ENCODE measurements around the gene FAM120AOS. TPM values are rescaled to one million over a fixed set of nuclear protein-coding genes. Genes with fewer than 3 reads are reported as not detected.
"Not testable (repeated sequence)": the region's sequence is repeated elsewhere in the genome, so short reads cannot be mapped to it uniquely, and the experiment has no call there.

FAM120AOS gene
- total and polyA plus RNA-seq, 7 experiments from 2014 or later, result 36.7 to 62.1 (median 47.2) TPM

DNA sequence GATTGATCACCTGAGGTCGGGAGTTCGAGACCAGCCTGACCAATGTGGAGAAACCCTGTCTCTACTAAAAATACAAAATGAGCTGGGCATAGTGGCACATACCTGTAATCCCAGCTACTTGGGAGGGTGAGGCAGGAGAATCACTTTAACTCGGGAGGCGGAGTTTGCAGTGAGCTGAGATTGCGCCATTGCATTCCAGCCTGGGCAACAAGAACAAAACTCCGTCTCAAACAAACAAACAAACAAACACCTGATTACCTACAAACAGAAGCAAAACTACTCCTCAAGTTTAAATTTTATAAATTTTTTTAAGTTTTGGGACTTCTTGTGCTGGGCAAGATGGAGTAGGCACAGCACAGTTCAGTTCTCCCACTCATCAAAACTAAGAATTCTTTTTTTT, 14.1 kb downstream of the FAM120AOS start:
- ATAC-seq; H3K9me3 ChIP-seq (ENCODE audit: control insufficient read depth in 2 of 3, low read length in 3 of 3); H3K36me3 ChIP-seq (ENCODE audit: control insufficient read depth in 2 of 3, insufficient read depth in 3 of 3, low read length in 3 of 3); CTCF ChIA-PET; H3K4me1 ChIP-seq (ENCODE audit: control insufficient read depth in 2 of 2, insufficient read depth in 2 of 2, low read length in 2 of 2); H3K4me3 ChIP-seq (ENCODE audit: low read length); H3K9me3 Mint-ChIP-seq; H3K4me3 Mint-ChIP-seq; H3K27ac ChIP-seq (ENCODE audit: low read depth, low read length); intact Hi-C loops (cut with micrococcal nuclease); H3K27me3 Mint-ChIP-seq; H3K4me1 Mint-ChIP-seq; DNase-seq; H3K27me3 ChIP-seq (ENCODE audit: control insufficient read depth in 2 of 2, insufficient read depth in 2 of 2, low read length in 2 of 2); H3K27ac Mint-ChIP-seq: not testable (repeated sequence)
- peaks cover 2 to 18% (median 6%) of the 10 kb centered on the region in 5 donors for H3K36me3 Mint-ChIP-seq
- POLR2A ChIA-PET, result interaction anchor here (0.9 kb wide), 1 partner anchor 26 kb away, joined by 3 read pairs; no protein-coding TSS in a partner anchor

DNA sequence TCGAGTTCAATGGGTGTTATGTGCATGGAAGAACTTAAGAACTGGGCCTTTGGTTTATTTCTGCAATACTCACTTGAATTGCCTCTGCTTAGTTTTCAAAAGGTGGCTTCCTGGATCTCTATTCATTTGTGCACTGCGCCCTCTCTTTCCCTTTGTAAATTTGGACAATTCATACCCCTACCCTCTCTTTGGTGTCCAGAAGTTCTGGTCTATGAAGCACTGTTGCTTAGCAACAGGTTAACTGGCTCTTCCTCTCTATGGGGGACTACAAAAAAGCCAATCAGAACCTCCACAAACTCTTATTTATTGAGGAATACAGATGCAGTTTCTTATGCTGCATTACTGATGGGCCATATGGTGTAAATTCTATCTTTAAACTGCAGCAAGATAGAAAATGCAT, 15.4 kb downstream of the FAM120AOS start:
- Histone ChIP-seq H3K4me1 (ENCODE audit: control insufficient read depth in 2 of 2, insufficient read depth in 2 of 2, low read length in 2 of 2) (no peaks in the 10 kb centered on the region), H3K27ac (ENCODE audit: low read depth, low read length) (no peak overlapping the region), H3K27me3 (ENCODE audit: control insufficient read depth in 2 of 2, insufficient read depth in 2 of 2, low read length in 2 of 2) (no peaks in the 10 kb centered on the region), H3K36me3 (ENCODE audit: control insufficient read depth in 2 of 3, insufficient read depth in 3 of 3, low read length in 3 of 3) (peaks cover 0 to 3% (median 0%) of the 10 kb centered on the region in 3 experiments), H3K4me3 (ENCODE audit: low read length) (no peak overlapping the region), H3K9me3 (ENCODE audit: control insufficient read depth in 2 of 3, low read length in 3 of 3) (no peaks in the 10 kb centered on the region)
- Mint-ChIP-seq H3K27ac (no peak overlapping the region), H3K9me3 (peaks cover 0 to 5% (median 0%) of the 10 kb centered on the region in 11 donors), H3K4me3 (no peak overlapping the region), H3K4me1 (no peaks in the 10 kb centered on the region), H3K27me3 (no peaks in the 10 kb centered on the region), H3K36me3 (peaks cover 2 to 16% (median 6%) of the 10 kb centered on the region in 5 donors)
- ChIA-PET POLR2A (no interaction called here), CTCF (no interaction called here)
- ATAC-seq (no peak), DNase-seq (no peak)
- intact Hi-C loops (cut with micrococcal nuclease), result no loop called here

DNA sequence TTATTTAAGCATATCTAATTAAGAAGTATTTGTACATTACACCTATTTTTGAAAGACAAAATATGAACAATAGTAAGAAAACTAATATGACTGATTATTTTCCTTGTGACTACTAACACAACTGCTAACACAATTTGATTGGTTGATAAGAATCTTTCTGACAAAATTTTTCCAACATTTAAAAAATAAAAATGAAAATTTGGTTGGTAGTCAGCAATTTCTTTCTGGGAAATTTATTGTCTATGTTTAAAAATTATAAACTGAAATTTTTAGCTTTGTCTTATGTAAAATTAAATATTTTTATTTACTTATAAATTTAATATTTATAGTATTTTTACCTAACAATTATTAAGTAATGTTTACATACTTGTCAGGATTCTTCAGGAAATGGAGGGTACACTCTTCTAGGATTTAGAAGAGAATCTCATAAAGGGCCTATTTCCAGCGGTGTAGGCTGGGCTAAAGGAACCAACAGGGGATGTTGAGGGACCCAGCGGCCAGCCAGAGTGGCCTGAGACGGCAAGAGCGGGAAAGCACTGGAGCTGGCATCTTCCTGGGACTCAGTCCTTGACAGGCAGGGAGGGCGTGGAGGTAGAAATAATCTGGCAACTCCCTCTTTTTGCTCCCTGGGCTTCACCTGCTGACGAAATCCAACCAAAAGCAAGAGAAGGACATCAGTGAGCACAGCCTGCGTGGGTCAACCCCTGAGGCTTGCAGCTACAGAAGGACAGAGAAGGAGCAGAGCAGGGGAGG, 16.6 kb downstream of the FAM120AOS start:
- no peak overlapping the region for H3K27ac ChIP-seq (ENCODE audit: low read depth, low read length)
- H3K36me3 ChIP-seq (ENCODE audit: control insufficient read depth in 2 of 3, insufficient read depth in 3 of 3, low read length in 3 of 3), result peaks cover 0 to 3% (median 0%) of the 10 kb centered on the region in 3 experiments
- no peak for ATAC-seq
- no peaks in the 10 kb centered on the region for H3K27me3 Mint-ChIP-seq
- H3K4me1 ChIP-seq (ENCODE audit: control insufficient read depth in 2 of 2, insufficient read depth in 2 of 2, low read length in 2 of 2), result no peaks in the 10 kb centered on the region
- H3K4me1 Mint-ChIP-seq, result peaks cover 0 to 3% (median 0%) of the 10 kb centered on the region in 7 donors
- H3K27me3 ChIP-seq (ENCODE audit: control insufficient read depth in 2 of 2, insufficient read depth in 2 of 2, low read length in 2 of 2), result no peaks in the 10 kb centered on the region
- intact Hi-C loops (cut with micrococcal nuclease), result no loop called here
- peaks cover 2 to 13% (median 6%) of the 10 kb centered on the region in 5 donors for H3K36me3 Mint-ChIP-seq
- H3K27ac Mint-ChIP-seq, result no peak overlapping the region
- no peak overlapping the region for H3K4me3 ChIP-seq (ENCODE audit: low read length)
- no peak for DNase-seq
- H3K9me3 Mint-ChIP-seq, result no peaks in the 10 kb centered on the region
- POLR2A ChIA-PET, result no interaction called here
- CTCF ChIA-PET, result no interaction called here
- no peak overlapping the region for H3K4me3 Mint-ChIP-seq
- no peaks in the 10 kb centered on the region for H3K9me3 ChIP-seq (ENCODE audit: control insufficient read depth in 2 of 3, low read length in 3 of 3)

DNA sequence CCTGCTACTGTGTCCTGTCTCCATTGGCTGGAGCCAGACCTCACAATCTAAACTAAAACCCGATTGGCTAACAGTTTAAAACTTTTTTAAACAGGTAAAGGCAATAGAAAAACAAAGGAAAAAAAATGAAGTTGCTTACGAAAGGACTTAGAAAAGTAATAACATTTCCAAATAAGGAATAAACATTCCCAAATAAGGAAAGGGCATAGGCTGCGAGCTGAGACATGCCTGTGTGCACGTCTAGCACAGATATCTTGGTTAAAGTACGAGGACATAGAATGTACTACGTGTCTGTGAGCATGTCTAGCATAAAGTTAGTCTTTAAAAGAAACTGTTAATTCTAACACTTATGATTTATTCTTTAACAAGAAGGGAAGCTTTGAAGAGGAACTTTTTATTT, 17.2 kb downstream of the FAM120AOS start:
- Mint-ChIP-seq H3K27ac (no peak overlapping the region), H3K27me3 (no peaks in the 10 kb centered on the region), H3K9me3 (no peaks in the 10 kb centered on the region), H3K4me3 (no peak overlapping the region), H3K4me1 (peaks cover 0 to 7% (median 0%) of the 10 kb centered on the region in 7 donors), H3K36me3 (peaks cover 2 to 13% (median 6%) of the 10 kb centered on the region in 5 donors)
- no peak overlapping the region for H3K4me3 ChIP-seq (ENCODE audit: low read length)
- CTCF ChIA-PET, result no interaction called here
- POLR2A ChIA-PET, result no interaction called here
- ATAC-seq, result no peak
- no peaks in the 10 kb centered on the region for H3K4me1 ChIP-seq (ENCODE audit: control insufficient read depth in 2 of 2, insufficient read depth in 2 of 2, low read length in 2 of 2)
- no peaks in the 10 kb centered on the region for H3K9me3 ChIP-seq (ENCODE audit: control insufficient read depth in 2 of 3, low read length in 3 of 3)
- DNase-seq, result no peak
- no peaks in the 10 kb centered on the region for H3K27me3 ChIP-seq (ENCODE audit: control insufficient read depth in 2 of 2, insufficient read depth in 2 of 2, low read length in 2 of 2)
- intact Hi-C loops (cut with micrococcal nuclease), result no loop called here
- H3K36me3 ChIP-seq (ENCODE audit: control insufficient read depth in 2 of 3, insufficient read depth in 3 of 3, low read length in 3 of 3), result peaks cover 0 to 3% (median 0%) of the 10 kb centered on the region in 3 experiments
- no peak overlapping the region for H3K27ac ChIP-seq (ENCODE audit: low read depth, low read length)

DNA sequence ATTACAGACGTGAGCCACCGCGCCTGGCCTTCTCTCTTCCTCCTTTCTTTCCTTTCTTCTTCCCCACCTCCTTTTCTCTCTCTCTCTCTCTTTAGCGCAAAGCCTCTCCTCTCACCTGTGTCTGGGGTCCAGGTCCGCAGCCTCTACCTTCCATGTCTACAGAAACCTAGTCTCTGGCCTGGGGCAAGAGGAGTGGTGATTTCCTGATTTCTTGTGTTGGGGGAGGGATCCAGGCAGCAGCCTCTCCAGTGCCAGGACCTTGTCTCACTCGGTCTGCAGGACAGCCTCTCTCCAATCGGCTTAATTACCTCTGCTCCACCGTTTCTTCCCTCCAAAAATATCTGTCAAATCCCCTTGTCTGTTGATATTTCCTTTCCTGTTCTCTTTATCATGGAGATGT, 18.0 kb downstream of the FAM120AOS start:
- Mint-ChIP-seq H3K4me1 (peaks cover 0 to 7% (median 0%) of the 10 kb centered on the region in 7 donors), H3K4me3 (no peak overlapping the region), H3K36me3 (peaks cover 2 to 13% (median 6%) of the 10 kb centered on the region in 5 donors), H3K27me3 (no peaks in the 10 kb centered on the region), H3K9me3 (no peaks in the 10 kb centered on the region), H3K27ac (no peak overlapping the region)
- no peak for ATAC-seq
- intact Hi-C loops (cut with micrococcal nuclease), result no loop called here
- ChIA-PET POLR2A (no interaction called here), CTCF (no interaction called here)
- Histone ChIP-seq H3K27ac (ENCODE audit: low read depth, low read length) (no peak overlapping the region), H3K36me3 (ENCODE audit: control insufficient read depth in 2 of 3, insufficient read depth in 3 of 3, low read length in 3 of 3) (peaks cover 0 to 3% (median 0%) of the 10 kb centered on the region in 3 experiments), H3K4me1 (ENCODE audit: control insufficient read depth in 2 of 2, insufficient read depth in 2 of 2, low read length in 2 of 2) (no peaks in the 10 kb centered on the region), H3K9me3 (ENCODE audit: control insufficient read depth in 2 of 3, low read length in 3 of 3) (no peaks in the 10 kb centered on the region), H3K27me3 (ENCODE audit: control insufficient read depth in 2 of 2, insufficient read depth in 2 of 2, low read length in 2 of 2) (no peaks in the 10 kb centered on the region), H3K4me3 (ENCODE audit: low read length) (no peak overlapping the region)
- no peak for DNase-seq

DNA sequence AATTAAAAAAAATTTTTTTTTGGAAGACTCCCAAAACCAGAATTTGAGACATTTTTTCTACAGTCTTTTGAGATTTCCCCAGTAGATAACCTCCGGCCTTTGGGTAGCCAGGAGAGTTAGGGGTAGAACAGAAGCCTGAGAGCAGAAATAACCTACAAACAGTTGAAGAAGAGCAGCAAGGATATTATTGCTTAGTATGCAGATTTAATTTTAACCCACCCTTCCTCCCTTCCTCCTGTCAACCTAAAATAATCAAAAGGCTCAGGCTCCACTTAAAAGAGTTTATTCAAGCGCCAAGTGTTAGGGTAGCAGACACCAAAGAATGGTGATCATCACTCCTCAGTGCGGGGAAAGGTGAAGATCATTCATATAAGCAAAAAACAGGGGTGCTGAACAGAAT, 19.3 kb downstream of the FAM120AOS start:
- ChIA-PET POLR2A (no interaction called here), CTCF (no interaction called here)
- no peak overlapping the region for H3K4me3 ChIP-seq (ENCODE audit: low read length)
- peaks cover 0 to 5% (median 3%) of the 10 kb centered on the region in 5 donors for H3K27me3 Mint-ChIP-seq
- intact Hi-C loops (cut with micrococcal nuclease), result no loop called here
- H3K36me3 Mint-ChIP-seq, result peaks cover 2 to 13% (median 6%) of the 10 kb centered on the region in 5 donors
- no peaks in the 10 kb centered on the region for H3K27me3 ChIP-seq (ENCODE audit: control insufficient read depth in 2 of 2, insufficient read depth in 2 of 2, low read length in 2 of 2)
- H3K27ac Mint-ChIP-seq, result no peak overlapping the region
- no peak overlapping the region for H3K27ac ChIP-seq (ENCODE audit: low read depth, low read length)
- H3K4me1 Mint-ChIP-seq, result peaks cover 0 to 7% (median 0%) of the 10 kb centered on the region in 7 donors
- H3K4me3 Mint-ChIP-seq, result no peak overlapping the region
- H3K36me3 ChIP-seq (ENCODE audit: control insufficient read depth in 2 of 3, insufficient read depth in 3 of 3, low read length in 3 of 3), result peaks cover 0 to 3% (median 0%) of the 10 kb centered on the region in 3 experiments
- H3K9me3 ChIP-seq (ENCODE audit: control insufficient read depth in 2 of 3, low read length in 3 of 3), result no peaks in the 10 kb centered on the region
- H3K9me3 Mint-ChIP-seq, result no peaks in the 10 kb centered on the region
- no peak for DNase-seq
- no peak for ATAC-seq
- no peaks in the 10 kb centered on the region for H3K4me1 ChIP-seq (ENCODE audit: control insufficient read depth in 2 of 2, insufficient read depth in 2 of 2, low read length in 2 of 2)

DNA sequence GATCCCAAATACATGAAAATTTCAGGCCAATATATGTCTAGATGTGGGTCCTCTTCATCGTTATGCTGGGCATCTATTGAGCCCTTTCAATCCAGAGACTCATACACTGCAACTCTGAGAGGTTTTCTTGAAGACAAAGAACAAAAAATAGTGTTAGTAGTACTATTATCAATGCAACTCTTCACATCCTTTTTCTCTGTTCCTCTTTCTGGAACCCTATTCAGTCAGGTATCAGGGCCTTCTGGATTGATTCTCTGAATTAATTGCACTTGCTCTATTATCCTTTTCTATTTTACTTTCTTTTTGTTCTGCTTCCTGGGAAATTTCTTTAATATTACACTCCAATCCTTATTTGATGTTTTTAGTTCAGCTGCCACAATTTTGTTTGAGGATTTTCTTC, 20.4 kb downstream of the FAM120AOS start:
- no peak for ATAC-seq
- intact Hi-C loops (cut with micrococcal nuclease), result no loop called here

More for the DNA sequence above, 20.4 kb downstream of the FAM120AOS start:
- Mint-ChIP-seq H3K27ac (no peak overlapping the region), H3K4me1 (peaks cover 0 to 7% (median 0%) of the 10 kb centered on the region in 7 donors), H3K4me3 (no peak overlapping the region), H3K27me3 (peaks cover 0 to 9% (median 4%) of the 10 kb centered on the region in 5 donors), H3K9me3 (no peaks in the 10 kb centered on the region), H3K36me3 (peaks cover under 1 to 11% (median 6%) of the 10 kb centered on the region in 5 donors)
- Histone ChIP-seq H3K9me3 (ENCODE audit: control insufficient read depth in 2 of 3, low read length in 3 of 3) (no peaks in the 10 kb centered on the region), H3K27me3 (ENCODE audit: control insufficient read depth in 2 of 2, insufficient read depth in 2 of 2, low read length in 2 of 2) (no peaks in the 10 kb centered on the region), H3K4me3 (ENCODE audit: low read length) (no peak overlapping the region), H3K27ac (ENCODE audit: low read depth, low read length) (no peak overlapping the region), H3K36me3 (ENCODE audit: control insufficient read depth in 2 of 3, insufficient read depth in 3 of 3, low read length in 3 of 3) (peaks cover 0 to 3% (median 0%) of the 10 kb centered on the region in 3 experiments), H3K4me1 (ENCODE audit: control insufficient read depth in 2 of 2, insufficient read depth in 2 of 2, low read length in 2 of 2) (no peaks in the 10 kb centered on the region)
- POLR2A ChIA-PET, result no interaction called here
- no peak for DNase-seq
- CTCF ChIA-PET, result no interaction called here

All from naive thymus-derived CD4-positive, alpha-beta T cell (primary cell).